ENCODE measurements around the gene SMC1B.
A peak's percentile ranks its signal among the peaks of the same experiment; 100 is the strongest.

SMC1B gene

GRCh38 chr22:45413368-45414211 lies at the start of gene SMC1B, which contains the start of gene RIBC2:
Gene SMC1B (minus strand): TSS chr22:45413599. CDS start chr22:45413567, 32 bp downstream.
Gene RIBC2 (plus strand): TSS chr22:45413693. CDS start chr22:45413887, 194 bp downstream.
- Histone ChIP-seq H3K4me1 (ENCODE audit: control insufficient read depth, low read depth, low read length) (no peaks in the 10 kb centered on the region), H3K9ac (ENCODE audit: low read length) (peak within 1 kb of the TSS; percentile 88), H3K27me3 (ENCODE audit: control insufficient read depth, insufficient read depth, low read length) (peaks cover 26% of the 10 kb centered on the region), H3K27ac (ENCODE audit: low read length) (peak within 1 kb of the TSS; percentile 2), H3K4me3 (ENCODE audit: low read length) (peak within 1 kb of the TSS; percentile 68), H3K9me3 (ENCODE audit: control insufficient read depth, low read depth, low read length) (no peaks in the 10 kb centered on the region), H3K36me3 (ENCODE audit: control insufficient read depth, low read depth, low read length) (no peaks in the 10 kb centered on the region)

- H3K27me3 ChIP-seq (ENCODE audit: control insufficient read depth, insufficient read depth, low read length): no peaks in the 10 kb centered on the region
- H3K9me3 ChIP-seq (ENCODE audit: control insufficient read depth, low read depth, low read length): no peaks in the 10 kb centered on the region
- peaks cover 6% of the 10 kb centered on the region for H3K4me1 ChIP-seq (ENCODE audit: control insufficient read depth, low read depth, low read length)
- no peaks in the 10 kb centered on the region for H3K36me3 ChIP-seq (ENCODE audit: control insufficient read depth, low read depth, low read length)
- H3K4me3 ChIP-seq (ENCODE audit: low read length): no peak overlapping the region
- H3K9ac ChIP-seq (ENCODE audit: low read length): no peak overlapping the region
- no peak overlapping the region for H3K27ac ChIP-seq (ENCODE audit: low read length)
Measured at GRCh38 chr22:45462034-45462655, 48.7 kb upstream of the SMC1B start.

GRCh38 chr22:45460288-45461109 lies 47.1 kb upstream of the SMC1B start:
- H3K27ac ChIP-seq (ENCODE audit: low read length): no peak overlapping the region
- H3K36me3 ChIP-seq (ENCODE audit: control insufficient read depth, low read depth, low read length): no peaks in the 10 kb centered on the region
- H3K27me3 ChIP-seq (ENCODE audit: control insufficient read depth, insufficient read depth, low read length): no peaks in the 10 kb centered on the region
- H3K4me1 ChIP-seq (ENCODE audit: control insufficient read depth, low read depth, low read length): peaks cover 6% of the 10 kb centered on the region
- H3K4me3 ChIP-seq (ENCODE audit: low read length): no peak overlapping the region
- no peak overlapping the region for H3K9ac ChIP-seq (ENCODE audit: low read length)
- H3K9me3 ChIP-seq (ENCODE audit: control insufficient read depth, low read depth, low read length): no peaks in the 10 kb centered on the region

GRCh38 chr22:45459235-45459634 lies 45.8 kb upstream of the SMC1B start:
- no peaks in the 10 kb centered on the region for H3K9me3 ChIP-seq (ENCODE audit: control insufficient read depth, low read depth, low read length)
- no peak overlapping the region for H3K4me3 ChIP-seq (ENCODE audit: low read length)
- no peaks in the 10 kb centered on the region for H3K27me3 ChIP-seq (ENCODE audit: control insufficient read depth, insufficient read depth, low read length)
- H3K27ac ChIP-seq (ENCODE audit: low read length): no peak overlapping the region
- H3K9ac ChIP-seq (ENCODE audit: low read length): no peak overlapping the region
- no peaks in the 10 kb centered on the region for H3K36me3 ChIP-seq (ENCODE audit: control insufficient read depth, low read depth, low read length)
- peaks cover 6% of the 10 kb centered on the region for H3K4me1 ChIP-seq (ENCODE audit: control insufficient read depth, low read depth, low read length)

- H3K9me3 ChIP-seq (ENCODE audit: control insufficient read depth, low read depth, low read length): no peaks in the 10 kb centered on the region
- no peaks in the 10 kb centered on the region for H3K36me3 ChIP-seq (ENCODE audit: control insufficient read depth, low read depth, low read length)
- H3K27ac ChIP-seq (ENCODE audit: low read length): no peak overlapping the region
- H3K9ac ChIP-seq (ENCODE audit: low read length): no peak overlapping the region
- H3K4me1 ChIP-seq (ENCODE audit: control insufficient read depth, low read depth, low read length): peaks cover 6% of the 10 kb centered on the region
- no peak overlapping the region for H3K4me3 ChIP-seq (ENCODE audit: low read length)
- no peaks in the 10 kb centered on the region for H3K27me3 ChIP-seq (ENCODE audit: control insufficient read depth, insufficient read depth, low read length)
Measured at GRCh38 chr22:45458532-45458931, 45.1 kb upstream of the SMC1B start.

GRCh38 chr22:45456811-45457210 lies 43.4 kb upstream of the SMC1B start:
- Histone ChIP-seq H3K4me3 (ENCODE audit: low read length) (no peak overlapping the region), H3K27me3 (ENCODE audit: control insufficient read depth, insufficient read depth, low read length) (no peaks in the 10 kb centered on the region), H3K36me3 (ENCODE audit: control insufficient read depth, low read depth, low read length) (no peaks in the 10 kb centered on the region), H3K4me1 (ENCODE audit: control insufficient read depth, low read depth, low read length) (peaks cover 2% of the 10 kb centered on the region), H3K9ac (ENCODE audit: low read length) (no peak overlapping the region), H3K9me3 (ENCODE audit: control insufficient read depth, low read depth, low read length) (no peaks in the 10 kb centered on the region), H3K27ac (ENCODE audit: low read length) (no peak overlapping the region)

- Histone ChIP-seq H3K4me3 (ENCODE audit: low read length) (no peak overlapping the region), H3K27ac (ENCODE audit: low read length) (no peak overlapping the region), H3K36me3 (ENCODE audit: control insufficient read depth, low read depth, low read length) (no peaks in the 10 kb centered on the region), H3K27me3 (ENCODE audit: control insufficient read depth, insufficient read depth, low read length) (no peaks in the 10 kb centered on the region), H3K9me3 (ENCODE audit: control insufficient read depth, low read depth, low read length) (no peaks in the 10 kb centered on the region), H3K4me1 (ENCODE audit: control insufficient read depth, low read depth, low read length) (no peaks in the 10 kb centered on the region), H3K9ac (ENCODE audit: low read length) (no peak overlapping the region)
Measured at GRCh38 chr22:45455621-45456020, 42.2 kb upstream of the SMC1B start.

- Histone ChIP-seq H3K27me3 (ENCODE audit: control insufficient read depth, insufficient read depth, low read length) (no peaks in the 10 kb centered on the region), H3K4me3 (ENCODE audit: low read length) (no peak overlapping the region), H3K9ac (ENCODE audit: low read length) (no peak overlapping the region), H3K27ac (ENCODE audit: low read length) (no peak overlapping the region), H3K4me1 (ENCODE audit: control insufficient read depth, low read depth, low read length) (no peaks in the 10 kb centered on the region), H3K9me3 (ENCODE audit: control insufficient read depth, low read depth, low read length) (no peaks in the 10 kb centered on the region), H3K36me3 (ENCODE audit: control insufficient read depth, low read depth, low read length) (no peaks in the 10 kb centered on the region)
Measured at GRCh38 chr22:45455212-45455611, 41.8 kb upstream of the SMC1B start.

- no peak overlapping the region for H3K27ac ChIP-seq (ENCODE audit: low read length)
- no peak overlapping the region for H3K9ac ChIP-seq (ENCODE audit: low read length)
Measured at GRCh38 chr22:45454275-45454674, 40.9 kb upstream of the SMC1B start.

GRCh38 chr22:45453764-45454163 lies 40.4 kb upstream of the SMC1B start:
- Histone ChIP-seq H3K27me3 (ENCODE audit: control insufficient read depth, insufficient read depth, low read length) (no peaks in the 10 kb centered on the region), H3K27ac (ENCODE audit: low read length) (no peak overlapping the region), H3K9me3 (ENCODE audit: control insufficient read depth, low read depth, low read length) (no peaks in the 10 kb centered on the region), H3K9ac (ENCODE audit: low read length) (no peak overlapping the region), H3K4me3 (ENCODE audit: low read length) (no peak overlapping the region), H3K36me3 (ENCODE audit: control insufficient read depth, low read depth, low read length) (no peaks in the 10 kb centered on the region), H3K4me1 (ENCODE audit: control insufficient read depth, low read depth, low read length) (no peaks in the 10 kb centered on the region)

More at GRCh38 chr22:45454275-45454674, 40.9 kb upstream of the SMC1B start:
- Histone ChIP-seq H3K27me3 (ENCODE audit: control insufficient read depth, insufficient read depth, low read length) (no peaks in the 10 kb centered on the region), H3K36me3 (ENCODE audit: control insufficient read depth, low read depth, low read length) (no peaks in the 10 kb centered on the region), H3K9me3 (ENCODE audit: control insufficient read depth, low read depth, low read length) (no peaks in the 10 kb centered on the region), H3K4me1 (ENCODE audit: control insufficient read depth, low read depth, low read length) (no peaks in the 10 kb centered on the region), H3K4me3 (ENCODE audit: low read length) (no peak overlapping the region)

Measured in iPS-18a (cell line).